Measurements from ENCODE around the gene PRKAG2.

GRCh38 chr7:151699147-151699927 lies 177.6 kb downstream of the PRKAG2 start:
- TF ChIP-seq GATA2 (IDR thresholded peaks at IDR 0.05; ENCODE audit: low read depth, low read length) (no peak), GATA3 (IDR thresholded peaks at IDR 0.05; ENCODE audit: low read depth, low read length) (no peak)

All from SH-SY5Y (cell line).